Measurements from ENCODE around the gene ITPRIPL2. TPM values are rescaled to one million over a fixed set of nuclear protein-coding genes. Genes with fewer than 3 reads are reported as not detected.

ITPRIPL2 gene
- total RNA-seq, 2 experiments from 2014 or later = not detected

DNA sequence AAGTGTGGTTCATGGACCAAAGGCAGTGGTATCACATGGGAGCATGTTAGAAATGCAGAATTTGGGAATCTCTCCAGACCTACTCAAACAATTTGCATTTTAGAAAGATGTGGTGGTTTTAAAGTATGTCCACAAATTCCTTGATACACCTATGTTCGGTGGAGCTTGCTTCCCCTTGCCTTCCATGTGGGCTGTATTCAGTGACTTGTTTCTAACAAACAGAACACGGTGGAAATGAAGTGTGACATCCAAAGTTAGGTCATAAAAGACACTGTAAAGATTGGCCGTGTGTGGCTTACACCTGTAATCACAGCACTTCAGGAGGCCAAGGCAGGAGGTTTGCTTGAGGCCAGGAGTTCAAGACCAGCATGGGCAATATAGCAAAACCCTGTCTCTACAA is 29.6 kb upstream of the ITPRIPL2 start:
- POLR2A ChIA-PET = interaction anchor here (0.6 to 1.1 kb wide), 4 partner anchors 10 to 98 kb away, joined by 3 to 7 read pairs (median 4); no protein-coding TSS in a partner anchor
- H3K4me2 ChIP-seq (ENCODE audit: low read length) = no peak overlapping the region
- H3K27ac ChIP-seq (ENCODE audit: low read depth, low read length, poor library complexity, severe bottlenecking) = no peak overlapping the region
- intact Hi-C loops (cut with micrococcal nuclease; ENCODE audit: unreplicated experiment) = no loop called here
- H3K4me3 ChIP-seq (ENCODE audit: low read depth, low read length, poor library complexity, severe bottlenecking) = no peak overlapping the region
- peaks cover 11% of the 10 kb centered on the region for H3K4me1 ChIP-seq (ENCODE audit: insufficient read depth, low read length, poor library complexity, severe bottlenecking)
- H2AFZ ChIP-seq (ENCODE audit: low read length) = no peak overlapping the region
- no peaks in the 10 kb centered on the region for H4K20me1 ChIP-seq (ENCODE audit: insufficient read depth, low read length)
- DNase-seq (ENCODE audit: low spot score) = no peak
- no peaks in the 10 kb centered on the region for H3K9me2 ChIP-seq (ENCODE audit: insufficient read depth, low read length)
- CTCF ChIA-PET (ENCODE audit: unreplicated experiment) = interaction anchor here (0.6 kb wide), 1 partner anchor 17 kb away, joined by 3 read pairs; no protein-coding TSS in a partner anchor
- TF ChIP-seq, protein P1, sequence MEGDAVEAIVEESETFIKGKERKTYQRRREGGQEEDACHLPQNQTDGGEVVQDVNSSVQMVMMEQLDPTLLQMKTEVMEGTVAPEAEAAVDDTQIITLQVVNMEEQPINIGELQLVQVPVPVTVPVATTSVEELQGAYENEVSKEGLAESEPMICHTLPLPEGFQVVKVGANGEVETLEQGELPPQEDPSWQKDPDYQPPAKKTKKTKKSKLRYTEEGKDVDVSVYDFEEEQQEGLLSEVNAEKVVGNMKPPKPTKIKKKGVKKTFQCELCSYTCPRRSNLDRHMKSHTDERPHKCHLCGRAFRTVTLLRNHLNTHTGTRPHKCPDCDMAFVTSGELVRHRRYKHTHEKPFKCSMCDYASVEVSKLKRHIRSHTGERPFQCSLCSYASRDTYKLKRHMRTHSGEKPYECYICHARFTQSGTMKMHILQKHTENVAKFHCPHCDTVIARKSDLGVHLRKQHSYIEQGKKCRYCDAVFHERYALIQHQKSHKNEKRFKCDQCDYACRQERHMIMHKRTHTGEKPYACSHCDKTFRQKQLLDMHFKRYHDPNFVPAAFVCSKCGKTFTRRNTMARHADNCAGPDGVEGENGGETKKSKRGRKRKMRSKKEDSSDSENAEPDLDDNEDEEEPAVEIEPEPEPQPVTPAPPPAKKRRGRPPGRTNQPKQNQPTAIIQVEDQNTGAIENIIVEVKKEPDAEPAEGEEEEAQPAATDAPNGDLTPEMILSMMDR (conservative IDR thresholded peaks at IDR 0.05; ENCODE audit: low read length) = no peak
- TF ChIP-seq EZH2phosphoT487 (IDR thresholded peaks at IDR 0.05; ENCODE audit: borderline replicate concordance, low read depth, low read length) = no peak
- no TSS peak for BruUV-seq (replicated peaks)
- peaks cover 9% of the 10 kb centered on the region; the same call in 1 of the 2 replicates for H3K9me3 ChIP-seq (ENCODE audit: low read length)
- H3K36me3 ChIP-seq (ENCODE audit: insufficient read depth, low read length) = peaks cover 31% of the 10 kb centered on the region
- H3K79me2 ChIP-seq (ENCODE audit: insufficient read depth, low read depth, low read length) = no peaks in the 10 kb centered on the region

DNA sequence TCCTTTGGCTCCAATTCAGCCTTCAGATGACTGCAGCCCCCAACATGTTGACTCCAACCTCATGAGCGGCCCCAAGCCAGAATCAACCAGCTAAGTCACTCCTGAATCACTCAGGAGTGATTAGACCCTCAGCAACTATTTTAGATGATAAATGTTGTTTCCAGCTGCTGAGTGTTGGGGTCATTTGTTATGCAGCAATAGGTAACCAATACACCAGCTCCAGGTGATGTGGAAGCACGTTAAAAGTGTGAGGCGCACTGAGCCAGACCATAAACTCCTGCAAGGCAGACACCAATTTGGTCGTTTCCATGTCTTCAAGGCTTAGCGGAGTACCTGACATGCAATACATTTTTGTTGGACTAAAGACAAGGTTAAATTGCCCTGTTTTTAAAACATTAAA is 28.9 kb upstream of the ITPRIPL2 start:
- H3K9me2 ChIP-seq (ENCODE audit: insufficient read depth, low read length) = no peaks in the 10 kb centered on the region
- H3K27ac ChIP-seq (ENCODE audit: low read depth, low read length, poor library complexity, severe bottlenecking) = no peak overlapping the region
- H3K9me3 ChIP-seq (ENCODE audit: low read length) = peaks cover 5% of the 10 kb centered on the region; the same call in 1 of the 2 replicates
- no TSS peak for BruUV-seq (replicated peaks)
- H3K79me2 ChIP-seq (ENCODE audit: insufficient read depth, low read depth, low read length) = no peaks in the 10 kb centered on the region
- DNase-seq (ENCODE audit: low spot score) = no peak
- ChIA-PET POLR2A (interaction anchor here (0.6 to 1.1 kb wide), 4 partner anchors 9 to 97 kb away, joined by 3 to 4 read pairs (median 3); no protein-coding TSS in a partner anchor), CTCF (ENCODE audit: unreplicated experiment) (interaction anchor here (0.5 kb wide), 1 partner anchor 639 kb away, joined by 3 read pairs; no protein-coding TSS in a partner anchor)
- TF ChIP-seq EZH2phosphoT487 (IDR thresholded peaks at IDR 0.05; ENCODE audit: borderline replicate concordance, low read depth, low read length) = no peak
- TF ChIP-seq, protein P1 (conservative IDR thresholded peaks at IDR 0.05; ENCODE audit: low read length) = no peak
- H3K4me1 ChIP-seq (ENCODE audit: insufficient read depth, low read length, poor library complexity, severe bottlenecking) = peaks cover 11% of the 10 kb centered on the region
- intact Hi-C loops (cut with micrococcal nuclease; ENCODE audit: unreplicated experiment) = no loop called here
- no peak overlapping the region for H3K4me2 ChIP-seq (ENCODE audit: low read length)
- H3K36me3 ChIP-seq (ENCODE audit: insufficient read depth, low read length) = peaks cover 23% of the 10 kb centered on the region
- no peak overlapping the region for H2AFZ ChIP-seq (ENCODE audit: low read length)
- no peak overlapping the region for H3K4me3 ChIP-seq (ENCODE audit: low read depth, low read length, poor library complexity, severe bottlenecking)
- no peaks in the 10 kb centered on the region for H4K20me1 ChIP-seq (ENCODE audit: insufficient read depth, low read length)

DNA sequence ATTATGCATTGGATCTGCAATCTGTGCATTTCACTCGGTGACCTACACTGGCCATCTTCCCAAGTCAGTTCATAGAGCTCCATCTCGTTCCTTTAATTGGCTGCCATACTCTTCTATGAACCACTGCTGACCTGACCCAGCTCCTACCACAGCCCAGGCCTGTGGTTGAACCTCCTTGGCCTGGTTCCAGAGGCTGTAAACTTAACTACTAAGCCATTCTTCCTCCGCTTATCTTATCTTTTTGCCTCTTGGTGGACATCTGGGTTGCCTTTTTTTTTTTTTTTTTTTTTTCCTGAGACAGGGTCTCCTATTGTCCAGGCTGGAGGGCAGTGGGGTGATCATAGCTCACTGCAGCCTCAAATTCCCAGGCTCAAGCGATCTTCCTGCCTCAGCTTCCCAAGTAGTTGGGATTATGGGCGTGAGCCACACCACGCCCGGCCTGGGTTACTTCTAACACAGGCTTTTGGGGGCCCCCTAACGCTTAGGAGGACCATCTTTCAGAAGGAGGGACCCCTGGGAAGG is 28.0 kb upstream of the ITPRIPL2 start:
- TF ChIP-seq EZH2phosphoT487 (IDR thresholded peaks at IDR 0.05; ENCODE audit: borderline replicate concordance, low read depth, low read length) = no peak
- TF ChIP-seq, protein P1 (conservative IDR thresholded peaks at IDR 0.05; ENCODE audit: low read length) = no peak
- POLR2A ChIA-PET = interaction anchor here (0.7 kb wide), 1 partner anchor 10 kb away, joined by 4 read pairs; no protein-coding TSS in a partner anchor
- no peaks in the 10 kb centered on the region for H4K20me1 ChIP-seq (ENCODE audit: insufficient read depth, low read length)
- H3K4me1 ChIP-seq (ENCODE audit: insufficient read depth, low read length, poor library complexity, severe bottlenecking) = peaks cover 11% of the 10 kb centered on the region
- CTCF ChIA-PET (ENCODE audit: unreplicated experiment) = no interaction called here
- no peaks in the 10 kb centered on the region for H3K9me2 ChIP-seq (ENCODE audit: insufficient read depth, low read length)
- no peak overlapping the region for H3K4me3 ChIP-seq (ENCODE audit: low read depth, low read length, poor library complexity, severe bottlenecking)
- no TSS peak for BruUV-seq (replicated peaks)
- H3K4me2 ChIP-seq (ENCODE audit: low read length) = no peak overlapping the region
- intact Hi-C loops (cut with micrococcal nuclease; ENCODE audit: unreplicated experiment) = loop anchor here (1.0 to 2.0 kb wide), 3 partner anchors 95 to 417 kb away; no protein-coding TSS in a partner anchor
- H3K9me3 ChIP-seq (ENCODE audit: low read length) = no peaks in the 10 kb centered on the region
- H3K36me3 ChIP-seq (ENCODE audit: insufficient read depth, low read length) = peaks cover 16% of the 10 kb centered on the region
- H2AFZ ChIP-seq (ENCODE audit: low read length) = no peak overlapping the region
- H3K79me2 ChIP-seq (ENCODE audit: insufficient read depth, low read depth, low read length) = no peaks in the 10 kb centered on the region
- H3K27ac ChIP-seq (ENCODE audit: low read depth, low read length, poor library complexity, severe bottlenecking) = no peak overlapping the region
- no peak for DNase-seq (ENCODE audit: low spot score)

Data from OCI-LY7 (cell line).